Type B pancreatic cell (in vitro differentiated cells): ENCODE data around the gene FAM219B. TPM values are rescaled to one million over a fixed set of nuclear protein-coding genes. Genes with fewer than 3 reads are reported as not detected.
"Not testable (repeated sequence)": the region's sequence is repeated elsewhere in the genome, so short reads cannot be mapped to it uniquely, and the experiment has no call there.

ENCODE experiments used
- DNase-seq: peaks from one replicate; pipeline ENCODE4 v3.0.0; 2021; ENCODE audit warnings: mixed read lengths; ENCODE audit not compliant: unreplicated experiment; ENCODE audit errors: extremely low spot score
- H3K27ac Mint-ChIP-seq: 2 replicates; pipeline ENCODE4 v1.8.0; 2021; ENCODE audit warnings: mild to moderate bottlenecking, mixed read lengths
- H3K27me3 Mint-ChIP-seq: 2 replicates; pipeline ENCODE4 v1.8.0; 2021; ENCODE audit warnings: mixed read lengths
- H3K36me3 Mint-ChIP-seq: 2 replicates; pipeline ENCODE4 v1.8.0; 2021; ENCODE audit warnings: mixed read lengths
- H3K4me1 Mint-ChIP-seq: one replicate; pipeline ENCODE4 v1.8.0; 2021; ENCODE audit warnings: mixed read lengths; ENCODE audit not compliant: unreplicated experiment
- H3K4me3 Mint-ChIP-seq: 2 replicates; pipeline ENCODE4 v1.8.0; 2021; ENCODE audit warnings: mild to moderate bottlenecking, mixed read lengths
- H3K9me3 Mint-ChIP-seq: 2 replicates; pipeline ENCODE4 v1.8.0; 2021; ENCODE audit warnings: mixed read lengths
- CTCF ChIP-seq: fragments of 200-600 bp; sonication (generic); conservative IDR thresholded peaks from 2 replicates; pipeline ENCODE4 v1.5.0; 2021; ENCODE audit warnings: antibody characterized with exemption, mild to moderate bottlenecking
- total RNA-seq: library from RNA; stranded (reverse); gene quantifications from 2 replicates; pipeline ENCODE4 v1.2.1, GENCODE V29; 2021; ENCODE audit warnings: low replicate concordance

Gene FAM219B
- total RNA-seq, 1 donor from 2014 or later: 117 TPM

- DNase-seq: no peak
- TF ChIP-seq CTCF: peak; percentile 98
- Mint-ChIP-seq H3K36me3 (peaks cover 20% of the 10 kb centered on the region), H3K27me3 (no peaks in the 10 kb centered on the region), H3K27ac (peak overlapping the region; percentile 84), H3K4me3 (peak overlapping the region; percentile 30), H3K9me3 (no peaks in the 10 kb centered on the region), H3K4me1 (peaks cover 20% of the 10 kb centered on the region)
Observed at GRCh38 chr15:74901612-74902063, 5.0 kb downstream of the FAM219B start.

DNA sequence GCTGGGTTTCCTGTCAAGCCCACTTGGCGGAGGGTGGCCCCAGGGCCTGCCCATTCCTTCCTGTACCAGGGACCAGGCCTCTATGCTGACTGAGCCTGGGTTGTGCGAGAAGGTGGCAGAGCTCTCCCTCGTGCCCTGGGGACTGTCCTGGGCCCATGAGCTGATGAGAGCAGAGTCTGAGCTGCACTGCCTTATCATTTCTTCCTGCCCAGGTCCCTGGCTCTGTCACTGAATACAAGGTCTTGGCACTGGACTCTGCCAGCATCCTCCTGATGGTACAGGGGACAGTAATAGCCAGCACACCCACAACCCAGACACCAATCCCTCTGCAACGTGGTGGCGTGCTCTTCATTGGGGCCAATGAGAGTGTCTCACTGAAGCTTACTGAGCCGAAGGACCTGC lies 9.3 kb downstream of the FAM219B start:
- TF ChIP-seq CTCF: no peak
- no peak overlapping the region for H3K27ac Mint-ChIP-seq
- H3K4me3 Mint-ChIP-seq: no peak overlapping the region
- peaks cover 10% of the 10 kb centered on the region for H3K36me3 Mint-ChIP-seq
- H3K27me3 Mint-ChIP-seq: no peaks in the 10 kb centered on the region
- no peak for DNase-seq
- H3K4me1 Mint-ChIP-seq: peaks cover 5% of the 10 kb centered on the region
- no peaks in the 10 kb centered on the region for H3K9me3 Mint-ChIP-seq

- Mint-ChIP-seq H3K9me3 (no peaks in the 10 kb centered on the region), H3K4me1 (no peaks in the 10 kb centered on the region), H3K4me3 (no peak overlapping the region), H3K27ac (peak overlapping the region; percentile 18), H3K36me3 (peaks cover 10% of the 10 kb centered on the region), H3K27me3 (no peaks in the 10 kb centered on the region)
- DNase-seq: no peak
- TF ChIP-seq CTCF: no peak
Observed at GRCh38 chr15:74896316-74896715, 10.3 kb downstream of the FAM219B start.

- H3K4me1 Mint-ChIP-seq: peaks cover 1% of the 10 kb centered on the region
- TF ChIP-seq CTCF: no peak
- H3K4me3 Mint-ChIP-seq: no peak overlapping the region
Observed at GRCh38 chr15:74895830-74896229, 10.8 kb downstream of the FAM219B start.

GRCh38 chr15:74894383-74894782 lies 12.3 kb downstream of the FAM219B start:
- not testable (repeated sequence) for H3K9me3 Mint-ChIP-seq, H3K36me3 Mint-ChIP-seq, H3K27me3 Mint-ChIP-seq, DNase-seq, H3K27ac Mint-ChIP-seq, H3K4me3 Mint-ChIP-seq
- peaks cover 12% of the 10 kb centered on the region for H3K4me1 Mint-ChIP-seq

More at GRCh38 chr15:74895830-74896229, 10.8 kb downstream of the FAM219B start:
- no peak overlapping the region for H3K27ac Mint-ChIP-seq
- DNase-seq: no peak
- no peaks in the 10 kb centered on the region for H3K27me3 Mint-ChIP-seq
- H3K36me3 Mint-ChIP-seq: peaks cover 10% of the 10 kb centered on the region
- no peaks in the 10 kb centered on the region for H3K9me3 Mint-ChIP-seq

DNA sequence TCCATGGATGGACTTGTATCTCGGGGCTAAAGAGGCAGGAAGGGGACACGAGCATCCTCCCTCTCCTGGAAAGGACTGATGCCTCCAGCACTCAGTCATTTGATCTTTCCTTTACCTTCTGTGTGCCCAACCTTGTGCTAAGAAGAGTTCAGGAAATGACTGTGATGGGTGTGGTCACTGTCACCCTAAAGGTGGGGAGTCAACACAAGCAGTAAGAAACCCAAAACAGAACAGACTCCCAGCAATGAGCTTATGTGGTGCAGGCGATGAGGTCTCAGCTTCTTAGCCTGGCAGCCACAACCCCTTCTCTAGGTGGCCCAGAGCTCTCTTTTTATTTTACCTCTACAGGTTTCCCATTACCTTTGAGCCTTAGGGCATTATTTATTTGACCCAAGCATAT lies 13.0 kb downstream of the FAM219B start:
- no peak overlapping the region for H3K4me3 Mint-ChIP-seq

More for the DNA sequence above, 13.0 kb downstream of the FAM219B start:
- Mint-ChIP-seq H3K27me3 (no peaks in the 10 kb centered on the region), H3K4me1 (peaks cover 17% of the 10 kb centered on the region), H3K36me3 (peaks cover 5% of the 10 kb centered on the region), H3K9me3 (no peaks in the 10 kb centered on the region), H3K27ac (no peak overlapping the region)
- no peak for TF ChIP-seq CTCF
- no peak for DNase-seq
